ENCODE data around the gene GATM. TPM values are rescaled to one million over a fixed set of nuclear protein-coding genes. Genes with fewer than 3 reads are reported as not detected.

GATM gene
- total and polyA plus RNA-seq, 2 of the 8 experiments (the other 6 are each of a cell fraction or from before 2014, with no cell fraction given) = 10.2 to 15.1 TPM

- TF ChIP-seq BRCA1 (IDR thresholded peaks at IDR 0.05; ENCODE audit: low read depth, low read length) (no peak), CHD1 (IDR thresholded peaks at IDR 0.05; ENCODE audit: low read depth, low read length) (no peak), EZH2 (IDR thresholded peaks at IDR 0.05; ENCODE audit: low read depth, low read length, severe bottlenecking) (no peak), TAF7 (optimal IDR thresholded peaks at IDR 0.05; ENCODE audit: borderline replicate concordance, low read depth, low read length) (no peak), JUND (IDR thresholded peaks at IDR 0.05; ENCODE audit: low read length) (no peak), GTF2F1 (IDR thresholded peaks at IDR 0.05; ENCODE audit: borderline replicate concordance, low read depth, low read length) (no peak), KDM5A (IDR thresholded peaks at IDR 0.05; ENCODE audit: low read length) (no peak)
These were observed 41.1 kb downstream of the GATM start (continued) for GRCh38 chr15:45337224-45337623.

Measured in H1 (cell line).